K562 (cell line): ENCODE measurements around the gene VSIG4. TPM values are rescaled to one million over a fixed set of nuclear protein-coding genes. Genes with fewer than 3 reads are reported as not detected.

Experiments used
- ARID3A ChIP-seq: IDR thresholded peaks from 2 replicates; pipeline ENCODE4 v1.6.1; 2012; ENCODE audit warnings: low read depth, low read length, improper control_type of control experiment, borderline replicate concordance
- ATF7 ChIP-seq: fragments of 450-650 bp; IDR thresholded peaks from 2 replicates; pipeline ENCODE4 v1.7.1; 2014; ENCODE audit warnings: mild to moderate bottlenecking, moderate library complexity
- BACH1 ChIP-seq: fragments of 200-800 bp; sonication (Bioruptor generic); IDR thresholded peaks from 2 replicates; pipeline ENCODE4 v1.6.1; 2016; ENCODE audit warnings: missing genetic modification characterization, missing compliant biosample characterization
- CHD1 ChIP-seq: fragments of 200-600 bp; sonication (generic); IDR thresholded peaks from one replicate; pipeline ENCODE4 v1.6.1; 2012; ENCODE audit warnings: mild to moderate bottlenecking, moderate library complexity, low read length, inconsistent platforms
- E2F4 ChIP-seq: sonication (generic); formaldehyde crosslinking; IDR thresholded peaks from 2 replicates; pipeline ENCODE4 v1.8.0; 2022; ENCODE audit warnings: mild to moderate bottlenecking, low read depth, missing genetic modification reagents
- HNRNPH1 ChIP-seq: fragments of 200-400 bp; formaldehyde crosslinking; optimal IDR thresholded peaks from 2 replicates; pipeline ENCODE3; 2017; ENCODE audit warnings: low read depth, mild to moderate bottlenecking, low read length, moderate library complexity
- LARP7 ChIP-seq: fragments of 450-650 bp; IDR thresholded peaks from 2 replicates; pipeline ENCODE4 v1.6.1; 2016
- RBFOX2 ChIP-seq: fragments of 200-400 bp; formaldehyde crosslinking; IDR thresholded peaks from 2 replicates; pipeline ENCODE4 v1.6.1; 2017; ENCODE audit warnings: low read depth, mild to moderate bottlenecking, low read length, moderate library complexity
- SNRNP70 ChIP-seq: fragments of 200-400 bp; formaldehyde crosslinking; optimal IDR thresholded peaks from 2 replicates; pipeline ENCODE3; 2017; ENCODE audit warnings: low read depth, low read length
- SREBF1 ChIP-seq: fragments of 150-350 bp; IDR thresholded peaks from 2 replicates; pipeline ENCODE4 v1.6.1; 2014; ENCODE audit warnings: antibody characterized with exemption, low read depth, low read length, borderline replicate concordance
- SUPT5H ChIP-seq: fragments of 450-650 bp; IDR thresholded peaks from 2 replicates; pipeline ENCODE4 v1.6.1; 2016
- TEAD4 ChIP-seq, 2 experiments: sonication (generic) in 1 of 2; formaldehyde crosslinking in 1 of 2; IDR thresholded peaks; 2 replicates each; pipeline versions ENCODE4 v1.6.1 to v1.8.0; 2012 to 2022; ENCODE audit warnings: borderline replicate concordance in 1 of 2, inconsistent platforms in 1 of 2, low read length in 1 of 2, mild to moderate bottlenecking in 1 of 2, missing genetic modification reagents in 1 of 2
- TFAP4 ChIP-seq: sonication (generic); formaldehyde crosslinking; IDR thresholded peaks from 2 replicates; pipeline ENCODE4 v1.8.0; 2022; ENCODE audit warnings: missing genetic modification reagents, mild to moderate bottlenecking, moderate library complexity, borderline replicate concordance
- ZNF146 ChIP-seq: IDR thresholded peaks from one replicate; pipeline ENCODE4 v1.6.1; 2018; ENCODE audit warnings: missing compliant biosample characterization; ENCODE audit not compliant: unreplicated experiment
- ZNF165 ChIP-seq: fragments of 250-450 bp; sonication (Bioruptor Pico); IDR thresholded peaks from 2 replicates; pipeline ENCODE4 v1.4.0; 2020; ENCODE audit warnings: borderline replicate concordance
- ZNF347 ChIP-seq: fragments of 450-650 bp; formaldehyde crosslinking; IDR thresholded peaks from 2 replicates; pipeline ENCODE4 v1.4.0; 2020; ENCODE audit warnings: low read depth, mild to moderate bottlenecking, moderate library complexity
- ZNF398 ChIP-seq: fragments of 250-450 bp; sonication (Bioruptor Pico); IDR thresholded peaks from 2 replicates; pipeline ENCODE4 v1.8.0; 2021; ENCODE audit warnings: moderate library complexity, mild to moderate bottlenecking, inconsistent platforms
- ZNF740 ChIP-seq, 3 experiments: fragments of 200-800 bp in 1 of 3; sonication (Bioruptor generic) in 1 of 3; sonication (generic) in 1 of 3; formaldehyde crosslinking in 1 of 3; IDR thresholded peaks; 2 replicates each; pipeline versions ENCODE4 v1.6.1 to v1.8.0; 2016 to 2022; ENCODE audit warnings: mild to moderate bottlenecking in 2 of 3, missing compliant biosample characterization in 2 of 3, missing genetic modification characterization in 2 of 3, missing genetic modification reagents in 1 of 3
- polyA plus RNA-seq, 8 experiments: library from polyadenylated mRNA; depleted of rRNA in 4 of 8; stranded (reverse) in 5 of 8; unstranded in 3 of 8; fragments of >200 nt; fragmentation: Nextera tagmentation in 2 of 8; fragmentation: Illumina TruSeq in 1 of 8; extraction: Ambion mirVana in 2 of 8; extraction: Trizol in 1 of 8; gene quantifications; 2 replicates each; pipeline versions ENCODE4 v1.2.1 to v1.2.3, GENCODE V29; 2011 to 2014; ENCODE audit warnings: inconsistent platforms in 1 of 8, missing spikeins in 1 of 8
- total RNA-seq, 7 experiments: library from RNA; depleted of rRNA in 6 of 7; stranded (reverse); fragments of >200 nt in 6 of 7; fragmentation: Illumina TruSeq in 2 of 7; extraction: Trizol in 2 of 7; gene quantifications; 2 replicates each; pipeline versions ENCODE4 v1.2.1 to v1.2.3, GENCODE V29; 2011 to 2021; ENCODE audit warnings: low replicate concordance in 1 of 7

Gene VSIG4
- total and polyA plus RNA-seq, 9 of the 15 experiments (the other 6 are each of a cell fraction or from before 2014, with no cell fraction given) = 0.22 to 1.6 (median 0.46) TPM; not detected in 1

GRCh38 chrX:65997978-65998717 is 41.7 kb downstream of the VSIG4 start (continued):
- TF ChIP-seq ZNF398 (no peak), ATF7 (peak; percentile 92), ZNF740 (CRISPR knock-in tag; IDR thresholded peaks at IDR 0.05) (no peak), ZNF740 (tag; IDR thresholded peaks at IDR 0.05) (peak in 1 of 2 experiments; percentile 16; a peak in 1 of 4 replicates), CHD1 (no peak), BACH1 (tag) (peak; percentile 90), SUPT5H (no peak; the same call in none of the 2 replicates), SREBF1 (no peak), LARP7 (no peak), E2F4 (no peak), TEAD4 (IDR thresholded peaks at IDR 0.05; ENCODE audit: low read length) (peak; percentile 89), TEAD4 (CRISPR knock-in tag; IDR thresholded peaks at IDR 0.05; ENCODE audit: borderline replicate concordance) (no peak), ZNF347 (CRISPR knock-in tag) (no peak), ZNF146 (no peak), RBFOX2 (peak; percentile 81), ZNF165 (CRISPR knock-in tag) (no peak), SNRNP70 (no peak), TFAP4 (peak; percentile 60; the same call in 1 of the 2 replicates), ARID3A (peak; percentile 93), HNRNPH1 (no peak)
